GM19239 (cell line): ENCODE measurements around the gene DCN.

Source experiments
- DNase-seq: peaks from one replicate; pipeline ENCODE4 v3.0.0; 2011; ENCODE audit warnings: low spot score; ENCODE audit not compliant: insufficient read length
- FAIRE-seq: peaks from 2 replicates; lab custom pipeline; 2011; peaks lifted over from hg19 to GRCh38; lab: Jason Lieb, UNC

DCN gene

DNA sequence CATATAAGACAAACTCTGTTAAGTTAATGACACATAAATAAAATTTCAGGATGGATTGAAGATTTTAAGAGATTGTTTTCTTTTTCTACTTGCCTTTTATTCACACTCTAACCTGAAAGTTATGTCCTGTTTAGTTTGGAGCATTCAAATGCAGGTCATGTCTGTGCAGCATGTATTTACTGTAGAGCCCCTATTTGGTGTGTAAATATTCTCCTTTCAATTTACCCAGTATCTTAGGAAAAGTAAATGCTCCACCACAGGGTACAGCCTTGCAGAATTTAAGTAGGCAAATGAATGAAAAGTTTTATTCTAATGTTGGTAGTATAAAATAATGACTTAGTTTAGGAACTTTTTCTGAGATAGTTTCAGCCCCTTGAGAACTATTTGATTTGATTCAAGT, 6.2 kb upstream of the DCN start:
- FAIRE-seq: no peak
- no peak for DNase-seq

GRCh38 chr12:91186156-91186555, 3.5 kb upstream of the DCN start:
- DNase-seq (no peak), FAIRE-seq (no peak)

DNA sequence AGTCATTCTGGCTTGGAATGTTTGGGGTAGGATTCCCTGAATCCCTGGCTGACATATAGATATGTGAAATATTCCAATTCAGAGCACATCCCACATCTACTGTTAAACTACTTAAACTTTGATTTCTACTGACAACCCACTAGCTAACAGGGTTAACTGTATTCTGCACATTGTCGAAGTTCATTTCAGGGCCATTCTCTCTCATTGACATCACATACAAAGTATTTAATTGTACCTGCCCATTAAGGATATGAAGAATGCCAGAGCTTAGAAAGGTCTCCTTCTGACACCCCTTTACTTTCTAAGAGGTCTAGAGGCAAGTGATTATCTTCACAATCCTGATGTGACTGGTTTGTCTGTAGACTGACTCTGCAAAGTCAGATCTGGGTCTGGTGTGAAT, 2.8 kb upstream of the DCN start:
- DNase-seq (no peak), FAIRE-seq (no peak)

- FAIRE-seq: no peak
- DNase-seq: no peak
These were observed 934 bp upstream of the DCN start for GRCh38 chr12:91183551-91183950.

- no peak for DNase-seq
- FAIRE-seq: no peak
These were observed 1.8 kb downstream of the DCN start for GRCh38 chr12:91180582-91181395.

- DNase-seq (no peak), FAIRE-seq (no peak)
These were observed 2.6 kb downstream of the DCN start for GRCh38 chr12:91179966-91180561.

DNA sequence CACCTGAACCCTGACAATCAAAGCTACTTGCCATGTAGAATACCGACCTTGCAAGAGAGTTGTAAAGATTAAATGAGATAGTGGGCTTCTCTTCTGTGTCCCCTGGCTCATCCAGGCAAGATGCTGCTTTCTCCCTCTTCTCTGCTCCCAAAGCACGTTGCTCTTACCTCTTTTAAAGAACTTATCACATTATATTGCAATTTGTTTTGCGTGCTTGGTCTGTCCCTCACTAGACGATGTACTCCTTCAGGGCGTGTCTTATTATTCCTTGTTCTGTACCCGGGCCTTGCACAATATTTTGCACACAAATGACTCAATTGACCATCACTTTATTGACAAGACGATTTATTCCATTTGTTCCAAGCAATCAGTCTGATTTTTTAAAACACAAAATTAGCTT, 3.3 kb downstream of the DCN start:
- DNase-seq (no peak), FAIRE-seq (no peak)

DNA sequence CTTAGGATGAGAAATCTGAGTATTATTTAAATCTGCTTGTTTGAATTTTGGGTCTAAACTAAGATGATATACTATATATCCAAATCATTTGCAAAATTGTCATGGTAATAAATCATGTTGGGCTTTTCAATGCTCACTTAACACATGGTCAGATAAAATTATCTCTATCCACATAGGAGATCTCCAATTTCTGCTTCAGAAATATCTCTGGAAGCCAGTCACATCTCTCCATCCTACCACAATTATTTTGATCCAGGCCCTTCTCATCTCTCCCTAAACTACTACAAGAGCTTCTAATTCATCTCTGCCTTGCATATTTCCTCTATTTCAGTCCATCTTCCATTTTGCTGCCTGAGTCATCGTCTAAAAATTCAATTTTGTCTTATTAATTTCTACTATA, 3.8 kb downstream of the DCN start:
- FAIRE-seq: no peak
- no peak for DNase-seq

GRCh38 chr12:91178139-91178561, 4.5 kb downstream of the DCN start:
- FAIRE-seq (no peak), DNase-seq (no peak)

DNA sequence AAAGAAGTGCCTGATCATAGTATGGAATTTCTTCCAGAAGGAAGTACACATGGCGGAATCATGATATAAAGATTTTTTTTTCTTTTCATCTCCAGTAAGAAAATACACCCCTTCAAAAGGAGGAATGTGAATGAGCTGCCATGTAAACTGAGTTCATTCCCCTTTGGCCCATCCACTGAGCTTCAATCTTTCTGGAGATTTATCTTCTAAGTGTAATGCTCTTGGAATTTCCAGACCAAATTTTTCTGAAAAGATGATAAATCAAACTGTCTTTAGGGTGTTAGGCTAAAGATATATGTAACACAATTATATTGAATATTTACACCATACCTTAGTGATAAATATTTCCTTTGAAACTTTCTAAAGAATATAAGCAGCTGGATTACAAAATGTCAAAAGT, 5.2 kb downstream of the DCN start:
- no peak for DNase-seq
- no peak for FAIRE-seq

DNA sequence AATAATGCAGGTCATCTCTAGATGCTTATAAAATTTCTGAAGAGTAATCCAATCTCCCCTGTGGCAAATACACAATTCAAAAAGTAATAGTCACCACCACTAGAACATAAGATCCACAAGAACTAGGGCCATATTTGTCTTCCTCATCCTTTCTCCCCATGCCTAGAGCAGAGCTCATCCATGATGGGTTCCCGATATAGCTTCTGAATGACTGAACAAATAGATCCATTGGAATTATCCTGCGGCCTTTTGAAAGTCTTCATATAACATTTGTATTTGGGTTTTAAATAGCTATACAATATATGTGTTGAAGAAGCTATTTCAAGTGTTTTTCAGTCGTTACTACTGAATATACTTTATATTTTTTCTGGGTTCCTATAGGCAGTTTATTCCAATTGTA, 5.7 kb downstream of the DCN start:
- DNase-seq: no peak

GRCh38 chr12:91176358-91176757, 6.3 kb downstream of the DCN start:
- no peak for FAIRE-seq
- no peak for DNase-seq

More for the DNA sequence above, 5.7 kb downstream of the DCN start:
- no peak for FAIRE-seq

DNA sequence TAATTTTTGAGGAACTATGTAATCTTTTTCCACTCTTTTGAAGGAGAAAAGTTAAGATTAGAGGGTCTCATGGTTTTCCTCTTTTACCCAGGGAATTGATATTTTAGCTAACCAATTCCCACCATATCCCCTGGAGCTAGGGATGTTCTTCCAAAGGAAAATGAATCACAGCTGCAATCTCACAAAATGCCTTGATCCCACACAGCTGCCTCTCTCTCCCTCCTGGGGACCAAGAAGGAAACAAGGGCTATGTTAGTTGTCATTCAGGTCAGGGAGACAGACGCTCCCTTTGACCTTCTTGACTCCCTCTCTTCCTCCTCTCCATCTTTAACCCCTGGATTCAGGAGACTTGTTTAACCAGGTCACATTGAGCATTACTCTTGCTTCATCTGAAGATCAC, 9.5 kb downstream of the DCN start:
- no peak for FAIRE-seq

DNA sequence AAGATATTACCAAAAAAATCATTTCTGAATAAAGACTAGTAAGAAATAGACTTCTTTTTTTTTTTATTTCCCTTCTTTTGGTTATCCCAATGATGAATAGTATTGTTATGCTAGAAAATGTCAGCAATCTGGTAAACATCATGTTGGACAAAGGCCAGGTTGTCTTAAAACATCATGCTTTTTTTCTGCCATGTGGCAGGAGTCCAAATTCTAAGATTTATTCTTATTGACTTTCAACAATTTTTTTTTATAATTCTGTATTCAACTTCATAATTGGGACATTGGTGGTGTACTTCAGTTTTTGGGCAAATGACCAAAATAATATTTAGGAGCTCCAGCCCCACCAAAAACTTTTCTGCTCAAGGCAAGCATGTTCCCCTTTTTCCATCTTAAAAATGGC, 10.5 kb downstream of the DCN start:
- no peak for FAIRE-seq

More for the DNA sequence above, 9.5 kb downstream of the DCN start:
- DNase-seq: no peak

GRCh38 chr12:91171476-91171875, 11.1 kb downstream of the DCN start:
- no peak for DNase-seq
- no peak for FAIRE-seq

More for the DNA sequence above, 10.5 kb downstream of the DCN start:
- DNase-seq: no peak

- DNase-seq (no peak), FAIRE-seq (no peak)
These were observed 19.5 kb downstream of the DCN start for GRCh38 chr12:91163116-91163515.

DNA sequence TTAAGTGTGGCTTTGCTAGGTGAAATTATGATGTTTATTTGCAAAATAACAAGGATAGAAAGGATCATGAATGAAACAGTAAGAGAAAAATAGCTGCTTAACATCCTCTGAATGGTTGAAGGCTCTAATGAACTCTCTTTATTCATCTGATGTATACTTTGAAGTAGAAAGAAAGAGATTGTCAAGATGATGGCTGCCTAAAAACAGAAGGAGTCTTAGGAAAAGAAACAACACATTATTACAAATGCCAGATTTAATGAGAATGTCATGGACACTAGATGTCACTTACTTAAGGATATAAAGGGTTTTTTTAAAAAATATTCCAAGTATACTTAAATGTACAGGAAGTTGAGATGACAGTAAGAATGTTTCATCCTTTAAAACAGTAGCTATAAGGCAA, 21.6 kb downstream of the DCN start:
- DNase-seq: no peak
- no peak for FAIRE-seq

GRCh38 chr12:91155990-91156389, 26.6 kb downstream of the DCN start:
- FAIRE-seq (no peak), DNase-seq (no peak)

GRCh38 chr12:91154131-91154530, 28.5 kb downstream of the DCN start:
- no peak for FAIRE-seq

DNA sequence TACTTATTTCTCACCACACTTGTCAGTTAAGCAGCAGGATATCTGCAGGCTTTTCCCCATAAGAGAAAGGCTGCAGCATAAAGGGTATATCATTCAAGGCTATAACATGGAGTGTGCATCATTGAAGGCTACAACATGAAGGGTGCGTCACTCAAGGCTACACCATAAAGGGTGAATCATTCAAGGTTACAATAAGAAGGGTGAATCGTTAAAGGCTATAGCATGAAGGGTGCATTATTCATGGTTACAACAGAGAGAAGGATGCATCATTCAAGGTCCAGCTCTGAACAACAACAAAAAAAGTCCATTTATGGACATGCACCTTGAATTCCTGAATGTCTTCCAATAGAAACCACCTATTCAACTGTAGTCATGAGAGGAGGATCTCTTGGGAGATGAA, 38.6 kb downstream of the DCN start:
- DNase-seq (no peak), FAIRE-seq (no peak)

More at GRCh38 chr12:91154131-91154530, 28.5 kb downstream of the DCN start:
- no peak for DNase-seq

- DNase-seq (no peak), FAIRE-seq (no peak)
These were observed 39.4 kb downstream of the DCN start for GRCh38 chr12:91143206-91143605.

GRCh38 chr12:91142221-91142631, 40.4 kb downstream of the DCN start:
- FAIRE-seq (no peak), DNase-seq (no peak)
